Neural cell (in vitro differentiated cells): ENCODE results near the gene CUX1.

ENCODE experiments used
- POLR2AphosphoS5 ChIP-seq: IDR thresholded peaks from 2 replicates; pipeline ENCODE4 v1.6.1; 2012
- TF ChIP-seq, protein P1 (sequence below): fragments of 450-650 bp; IDR thresholded peaks from 2 replicates; pipeline ENCODE4 v1.5.1; 2014; ENCODE audit warnings: antibody characterized with exemption, mild to moderate bottlenecking, moderate library complexity; ENCODE audit not compliant: poor library complexity, severe bottlenecking

DNA sequence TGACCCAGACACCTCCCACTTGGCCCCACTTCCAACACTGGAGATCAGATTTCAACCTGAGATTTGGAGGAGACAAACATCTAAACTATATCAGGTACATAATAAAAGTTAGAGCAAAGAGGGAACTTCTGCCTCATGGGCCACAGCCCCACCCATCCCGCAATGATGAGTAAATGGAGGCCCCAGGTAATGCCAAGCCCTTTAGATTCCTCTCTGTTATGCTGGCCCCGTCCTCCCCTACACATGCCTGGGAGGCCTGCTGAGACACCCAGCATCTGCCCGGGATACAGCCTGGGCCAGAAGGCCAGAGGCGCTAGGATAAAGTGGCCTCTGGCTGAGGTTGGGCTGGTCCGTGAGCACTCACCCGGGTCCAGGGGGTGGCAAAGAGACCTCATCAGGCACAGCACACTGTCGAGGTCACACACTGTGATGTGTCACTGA lies 283.7 kb downstream of the CUX1 start:
- TF ChIP-seq, protein P1, sequence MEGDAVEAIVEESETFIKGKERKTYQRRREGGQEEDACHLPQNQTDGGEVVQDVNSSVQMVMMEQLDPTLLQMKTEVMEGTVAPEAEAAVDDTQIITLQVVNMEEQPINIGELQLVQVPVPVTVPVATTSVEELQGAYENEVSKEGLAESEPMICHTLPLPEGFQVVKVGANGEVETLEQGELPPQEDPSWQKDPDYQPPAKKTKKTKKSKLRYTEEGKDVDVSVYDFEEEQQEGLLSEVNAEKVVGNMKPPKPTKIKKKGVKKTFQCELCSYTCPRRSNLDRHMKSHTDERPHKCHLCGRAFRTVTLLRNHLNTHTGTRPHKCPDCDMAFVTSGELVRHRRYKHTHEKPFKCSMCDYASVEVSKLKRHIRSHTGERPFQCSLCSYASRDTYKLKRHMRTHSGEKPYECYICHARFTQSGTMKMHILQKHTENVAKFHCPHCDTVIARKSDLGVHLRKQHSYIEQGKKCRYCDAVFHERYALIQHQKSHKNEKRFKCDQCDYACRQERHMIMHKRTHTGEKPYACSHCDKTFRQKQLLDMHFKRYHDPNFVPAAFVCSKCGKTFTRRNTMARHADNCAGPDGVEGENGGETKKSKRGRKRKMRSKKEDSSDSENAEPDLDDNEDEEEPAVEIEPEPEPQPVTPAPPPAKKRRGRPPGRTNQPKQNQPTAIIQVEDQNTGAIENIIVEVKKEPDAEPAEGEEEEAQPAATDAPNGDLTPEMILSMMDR: no peak
- TF ChIP-seq POLR2AphosphoS5: no peak
